ENCODE results near the gene MMP25.

DNA sequence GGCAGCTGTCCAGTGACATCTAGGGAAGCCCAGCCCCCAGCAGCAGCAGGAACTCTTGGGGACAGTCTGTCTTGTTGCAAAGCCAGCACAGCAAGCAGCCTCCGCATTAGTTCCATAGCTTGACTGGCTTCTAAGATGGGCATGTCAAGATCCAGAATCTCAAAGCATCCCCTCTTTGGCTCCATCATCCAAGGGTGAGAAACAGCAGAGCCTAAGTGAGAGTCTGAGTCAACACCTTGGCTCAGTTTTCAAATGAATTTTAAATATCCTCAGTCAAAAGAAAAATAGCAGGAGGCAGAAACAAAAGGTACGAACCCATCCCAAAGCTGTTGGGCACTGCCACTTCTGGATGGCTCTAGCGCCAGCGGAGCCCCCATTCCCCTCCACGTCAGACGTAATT is 31.4 kb upstream of the MMP25 start:
- TF ChIP-seq EZH2 (IDR thresholded peaks at IDR 0.05; ENCODE audit: insufficient read depth, low read length) (no peak), CTCF (IDR thresholded peaks at IDR 0.05; ENCODE audit: insufficient read depth, low read depth, low read length) (no peak)
